HL-60 (cell line): ENCODE data around the gene EBF3.

ENCODE experiments used
- CTCF ChIP-seq: IDR thresholded peaks from one replicate; pipeline ENCODE4 v1.5.1; 2011; ENCODE audit warnings: low read length, control low read depth, inconsistent platforms; ENCODE audit not compliant: insufficient read depth
- GABPA ChIP-seq: IDR thresholded peaks from 2 replicates; pipeline ENCODE4 v1.6.1; 2012; ENCODE audit warnings: low read depth

- TF ChIP-seq GABPA (no peak), CTCF (no peak)
These were observed 1.0 kb downstream of the EBF3 start for GRCh38 chr10:129962872-129963640.
